Activated CD8-positive, alpha-beta memory T cell treated with anti-CD3 and anti-CD28 coated beads for 48 hours (primary cell): ENCODE measurements around the gene PLA2R1.

ENCODE experiments used
- DNase-seq, 3 experiments: peaks; one replicate each; pipeline ENCODE4 v3.0.0-alpha.2; 2020; ENCODE audit warnings: low read depth in 2 of 3, low spot score in 2 of 3

Gene PLA2R1

DNA sequence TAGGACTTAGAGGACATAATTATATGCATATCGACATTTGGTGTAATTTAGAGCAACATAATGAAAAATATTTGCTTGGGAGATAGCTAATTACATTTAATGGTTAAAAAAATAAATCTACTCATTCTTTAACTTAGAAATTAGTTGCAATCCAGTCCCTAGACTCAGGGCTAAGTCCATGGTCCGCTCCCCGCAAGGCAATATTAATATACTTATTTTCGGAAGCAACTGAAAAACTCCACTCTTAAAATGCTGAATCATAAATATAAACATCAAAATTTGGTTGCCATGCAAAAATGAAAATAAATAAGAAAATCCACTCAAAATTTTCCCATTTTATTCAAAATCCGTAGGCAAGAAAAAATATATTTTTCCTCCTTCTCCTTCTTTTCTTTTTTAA, 164.7 kb downstream of the PLA2R1 start:
- DNase-seq: no peak

- no peak for DNase-seq
Observed at GRCh38 chr2:159897081-159897480, 165.3 kb downstream of the PLA2R1 start.

DNA sequence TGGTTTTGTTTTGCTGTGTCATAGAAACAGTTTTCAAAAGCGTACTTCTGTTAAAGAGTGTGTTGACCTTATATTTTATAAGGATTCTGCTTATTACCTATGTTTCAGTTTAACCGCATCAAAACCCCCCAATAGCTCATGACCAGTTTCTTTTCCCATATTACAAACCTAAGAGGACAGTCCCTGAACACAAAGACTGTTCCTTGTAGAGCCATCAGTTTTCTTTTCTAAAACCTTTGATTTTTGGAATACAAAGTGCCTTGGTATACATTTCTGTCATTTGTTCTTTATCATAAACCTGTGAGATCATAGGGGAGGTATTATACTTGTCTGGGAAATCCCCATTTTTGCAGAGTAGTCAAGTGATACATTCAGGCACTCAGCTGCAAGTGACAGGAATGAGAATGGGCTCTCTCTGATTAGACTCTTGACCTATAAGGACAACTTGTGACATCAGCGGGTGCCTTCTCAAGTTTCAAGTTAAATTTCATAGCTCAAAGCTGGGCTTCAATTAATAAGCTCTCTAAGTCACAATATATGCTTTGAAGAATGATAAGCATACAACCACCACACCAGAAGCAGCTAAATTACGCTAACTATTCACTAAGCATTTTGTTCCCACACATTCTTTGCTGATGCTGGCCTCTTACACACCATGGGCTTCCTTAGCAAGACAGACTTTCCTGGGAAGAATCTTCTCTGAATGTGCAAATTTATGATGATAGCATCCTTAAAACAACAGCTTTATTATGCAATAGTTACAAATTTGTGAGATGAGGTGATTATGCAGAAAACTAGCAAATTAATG, 167.0 kb downstream of the PLA2R1 start:
- DNase-seq: no peak

- DNase-seq: no peak
Observed at GRCh38 chr2:159894145-159894838, 168.1 kb downstream of the PLA2R1 start.

GRCh38 chr2:159892990-159893810, 169.2 kb downstream of the PLA2R1 start:
- DNase-seq: no peak

DNA sequence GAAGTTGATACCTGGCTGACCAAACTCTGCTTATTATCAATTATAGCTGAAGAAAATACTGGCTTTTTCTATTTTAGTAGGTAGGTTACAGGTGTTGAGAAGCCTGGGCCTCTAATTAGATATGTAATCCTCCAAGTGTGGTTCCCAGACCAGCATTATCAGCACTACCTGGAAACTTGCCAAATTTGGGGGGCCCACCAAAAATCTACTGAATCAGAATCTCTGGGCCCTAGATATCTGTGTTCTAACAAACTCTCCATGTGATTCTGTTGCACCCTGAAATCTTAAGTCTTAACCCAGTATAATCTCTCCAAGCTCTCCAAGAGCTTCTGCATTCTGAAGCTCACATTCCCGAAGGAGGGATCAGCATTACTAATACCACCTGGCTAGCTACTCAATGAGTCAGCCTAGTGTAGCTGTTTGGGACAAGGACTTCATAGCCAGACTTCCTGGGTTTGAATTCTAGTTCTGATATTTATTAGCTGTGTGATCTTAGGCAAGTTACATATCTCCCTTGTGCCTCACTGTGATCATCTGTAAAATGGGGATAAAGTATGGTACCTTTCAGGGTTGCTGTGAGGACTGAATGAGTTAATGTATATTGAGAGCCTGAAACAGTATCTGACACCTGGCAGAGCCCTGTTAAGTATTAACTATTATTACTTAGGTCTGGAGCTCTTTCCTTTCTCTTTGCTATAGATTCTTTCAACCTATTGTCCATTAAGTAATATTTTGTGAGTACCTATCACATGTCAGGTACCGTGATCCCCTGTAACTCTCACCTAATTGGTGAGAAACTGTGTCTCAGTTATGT, 170.3 kb downstream of the PLA2R1 start:
- DNase-seq: no peak

- no peak for DNase-seq
Observed at GRCh38 chr2:159891267-159891588, 171.2 kb downstream of the PLA2R1 start.

GRCh38 chr2:159890551-159891266, 171.7 kb downstream of the PLA2R1 start:
- no peak for DNase-seq

DNA sequence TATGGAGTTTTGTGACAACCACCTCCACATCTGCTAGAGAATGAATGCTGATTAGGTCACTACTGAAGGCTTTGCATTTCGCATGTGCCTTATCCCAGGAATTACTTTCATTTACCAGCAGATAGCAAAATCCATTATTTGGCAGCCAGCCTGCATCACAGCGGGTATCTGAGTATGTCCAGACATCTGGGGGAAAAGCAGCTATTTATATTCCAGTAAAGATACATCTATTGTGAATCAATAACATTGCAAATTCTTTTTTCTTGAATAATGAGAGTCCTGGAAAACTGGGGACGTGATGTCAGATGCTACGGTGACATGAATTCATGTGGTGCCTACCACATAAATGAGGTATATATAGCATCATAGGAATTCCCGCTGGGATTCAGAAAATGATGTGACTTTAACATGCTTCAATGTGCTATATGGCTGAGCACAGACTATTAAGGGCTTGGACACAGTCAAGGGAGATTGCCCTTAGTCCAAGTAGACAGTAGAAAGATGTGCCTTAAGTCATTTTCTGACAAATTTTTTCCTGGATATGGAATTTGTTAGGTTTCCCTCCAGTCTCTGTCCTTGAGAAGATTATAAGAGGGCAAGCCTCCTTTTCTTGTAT, 180.2 kb downstream of the PLA2R1 start:
- no peak for DNase-seq
